Fibroblast of skin of left biceps (primary cell): ENCODE results near the gene MBOAT7.
"Not testable (repeated sequence)": the region's sequence is repeated elsewhere in the genome, so short reads cannot be mapped to it uniquely, and the experiment has no call there.

Source experiments
- DNase-seq, 2 experiments: peaks; one replicate each; pipeline ENCODE4 v3.0.0-alpha.2; 2013; ENCODE audit warnings: low read depth in 2 of 2

MBOAT7 gene

GRCh38 chr19:54209058-54209810 is 19.9 kb upstream of the MBOAT7 start:
- no peak for DNase-seq

DNA sequence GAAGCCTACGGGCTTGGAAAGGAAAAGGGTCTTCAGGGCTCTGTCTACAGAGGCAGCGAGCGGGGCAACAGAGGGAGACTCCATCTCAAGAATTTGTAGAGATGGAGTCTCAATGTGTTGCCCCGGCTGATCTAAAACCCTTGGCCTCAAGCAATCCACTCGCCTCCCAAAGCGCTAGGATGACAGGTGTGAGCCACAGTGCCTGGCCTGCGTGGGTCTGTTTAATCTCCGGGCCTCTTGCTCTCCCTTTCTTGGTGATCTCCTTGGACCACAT is 19.3 kb upstream of the MBOAT7 start:
- DNase-seq, result no peak

DNA sequence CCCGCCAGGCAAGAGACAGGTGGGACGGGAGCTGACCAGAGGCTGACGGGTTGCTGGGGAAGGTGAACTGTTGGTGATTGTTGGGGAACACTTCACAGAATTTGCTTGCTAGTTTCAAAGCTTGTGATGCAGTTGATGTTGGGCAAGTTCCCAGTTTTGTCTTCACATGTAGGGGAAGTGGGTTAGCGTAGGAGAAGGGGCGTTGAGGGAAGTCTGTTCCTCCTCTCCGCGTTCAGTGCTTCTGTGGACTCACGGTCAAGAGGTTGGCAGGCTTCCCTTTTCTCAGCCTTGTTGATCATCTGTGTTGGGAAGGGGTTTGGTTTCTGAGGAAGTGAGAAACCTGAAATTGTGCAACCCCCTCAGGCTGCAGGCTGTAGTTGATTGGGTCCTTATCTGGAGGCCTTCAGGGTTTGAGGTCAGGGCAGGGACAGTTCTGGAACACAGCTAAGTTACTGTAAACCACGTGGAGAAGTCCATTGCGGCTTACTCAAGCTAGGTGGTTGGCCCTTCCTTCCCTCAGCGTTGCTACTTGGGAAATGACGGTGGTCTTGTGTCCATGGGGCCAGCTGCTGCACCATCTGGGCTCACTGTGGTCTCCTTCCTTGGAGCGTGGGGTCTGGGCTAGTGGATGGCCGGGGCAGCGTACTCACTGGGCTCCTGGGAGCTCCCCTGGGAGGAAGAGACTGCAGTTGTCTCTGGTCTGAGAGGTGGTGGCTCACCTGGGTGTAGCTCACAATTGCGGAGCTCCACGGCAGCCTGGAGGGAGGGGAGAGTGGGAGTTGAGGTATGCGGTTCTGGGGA is 18.8 kb upstream of the MBOAT7 start:
- no peak for DNase-seq

DNA sequence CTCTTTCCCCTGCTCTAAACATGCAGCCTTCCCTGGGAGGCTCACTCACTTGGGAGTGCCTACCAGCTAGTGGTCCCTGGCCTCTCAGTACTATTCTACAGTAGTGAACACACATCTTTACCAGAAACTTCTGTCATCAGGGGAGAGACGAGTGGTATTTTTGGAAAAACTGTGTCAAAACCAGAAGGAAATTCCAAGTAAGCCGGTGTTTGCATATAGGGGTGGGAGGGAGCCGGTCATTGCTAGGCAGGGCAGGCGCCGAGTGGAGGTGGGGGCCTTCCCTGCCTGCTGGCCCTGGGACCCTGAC is 18.2 kb upstream of the MBOAT7 start:
- no peak for DNase-seq

- not testable (repeated sequence) for DNase-seq
Measured at GRCh38 chr19:54207193-54207592, 17.8 kb upstream of the MBOAT7 start.

DNA sequence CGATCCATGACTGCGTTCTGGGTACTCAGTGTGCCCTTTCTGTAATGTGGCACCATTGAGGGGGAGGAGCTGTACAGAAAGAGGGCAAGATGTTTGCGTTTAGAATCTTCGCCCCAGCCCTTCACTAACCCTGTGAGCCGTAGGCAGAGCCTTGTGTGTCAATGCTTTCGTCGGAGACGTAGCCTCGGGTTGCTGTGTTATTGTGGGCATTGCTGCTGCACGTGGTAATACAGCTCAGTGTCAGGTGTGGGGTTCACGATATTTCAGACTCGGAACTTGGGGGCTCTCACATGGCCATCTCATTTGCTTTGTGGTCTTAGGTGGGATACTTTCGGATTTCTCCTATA is 17.4 kb upstream of the MBOAT7 start:
- no peak for DNase-seq

GRCh38 chr19:54206030-54206830 is 16.9 kb upstream of the MBOAT7 start:
- DNase-seq, result no peak

- no peak for DNase-seq
Measured at GRCh38 chr19:54204767-54205468, 15.5 kb upstream of the MBOAT7 start.

DNA sequence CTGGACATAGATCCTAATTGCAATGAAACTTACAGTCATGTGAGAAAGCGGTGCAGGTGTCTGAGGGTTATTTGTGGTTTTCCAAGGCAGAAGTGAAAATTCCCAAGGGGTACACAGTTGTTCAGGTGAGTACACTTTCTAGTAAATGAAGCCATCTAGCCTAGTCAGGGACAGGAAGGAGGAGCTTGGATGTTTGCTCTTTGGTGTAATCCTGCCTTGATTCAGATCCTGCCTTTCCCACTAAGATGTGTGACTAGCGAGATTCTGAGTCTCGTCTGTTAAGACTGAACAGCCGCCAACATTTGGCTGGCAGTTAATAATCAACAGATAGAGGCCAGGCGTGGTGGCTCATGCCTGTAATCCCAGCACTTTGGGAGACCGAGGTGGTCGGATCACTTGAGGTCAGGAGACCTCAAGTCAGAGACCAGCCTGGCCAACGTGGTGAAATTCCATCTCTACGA is 13.8 kb upstream of the MBOAT7 start:
- no peak for DNase-seq

GRCh38 chr19:54201980-54202379 is 12.6 kb upstream of the MBOAT7 start:
- DNase-seq, result no peak

DNA sequence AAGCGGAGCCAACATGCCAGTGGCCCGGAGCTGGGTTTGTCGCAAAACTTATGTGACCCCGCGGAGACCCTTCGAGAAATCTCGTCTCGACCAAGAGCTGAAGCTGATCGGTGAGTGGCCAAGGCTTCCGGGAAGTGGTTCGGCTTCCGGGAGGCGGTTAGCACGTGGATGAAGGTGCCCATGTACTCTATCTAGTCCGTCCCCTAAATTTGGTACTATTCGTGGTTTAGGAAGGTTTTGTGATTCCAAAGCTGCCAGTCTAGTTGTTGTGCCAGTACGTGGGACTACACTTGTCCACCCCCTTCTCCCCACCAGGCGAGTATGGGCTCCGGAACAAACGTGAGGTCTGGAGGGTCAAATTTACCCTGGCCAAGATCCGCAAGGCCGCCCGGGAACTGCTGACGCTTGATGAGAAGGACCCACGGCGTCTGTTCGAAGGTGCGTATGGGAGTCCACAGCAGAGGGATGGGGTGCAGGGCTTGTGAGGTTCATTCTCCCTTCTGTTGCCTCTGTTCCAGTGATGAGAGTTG is 11.9 kb upstream of the MBOAT7 start:
- no peak for DNase-seq

GRCh38 chr19:54199401-54199800 is 10.0 kb upstream of the MBOAT7 start:
- no peak for DNase-seq

GRCh38 chr19:54197121-54197520 is 7.7 kb upstream of the MBOAT7 start:
- no peak for DNase-seq

DNA sequence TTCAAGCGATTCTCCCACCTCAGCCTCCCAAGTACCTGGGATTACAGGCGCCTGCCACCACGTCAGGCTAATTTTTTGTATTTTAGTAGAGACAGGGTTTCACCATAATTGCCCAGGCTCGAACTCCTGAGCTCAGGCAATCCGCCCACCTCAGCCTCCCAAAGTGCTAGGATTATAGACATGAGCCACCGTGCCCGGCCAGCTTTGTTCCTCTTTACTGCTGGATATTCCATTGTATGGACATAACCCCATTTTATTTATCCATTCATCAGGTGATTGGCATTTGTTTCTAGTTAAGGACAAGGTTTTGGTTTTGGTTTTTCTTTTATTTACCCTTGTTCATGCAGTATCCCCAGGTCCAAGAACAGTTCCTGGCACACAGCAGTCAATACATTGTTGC is 7.2 kb upstream of the MBOAT7 start:
- DNase-seq, result no peak

- DNase-seq, result not testable (repeated sequence)
Measured at GRCh38 chr19:54194463-54194862, 5.1 kb upstream of the MBOAT7 start.

DNA sequence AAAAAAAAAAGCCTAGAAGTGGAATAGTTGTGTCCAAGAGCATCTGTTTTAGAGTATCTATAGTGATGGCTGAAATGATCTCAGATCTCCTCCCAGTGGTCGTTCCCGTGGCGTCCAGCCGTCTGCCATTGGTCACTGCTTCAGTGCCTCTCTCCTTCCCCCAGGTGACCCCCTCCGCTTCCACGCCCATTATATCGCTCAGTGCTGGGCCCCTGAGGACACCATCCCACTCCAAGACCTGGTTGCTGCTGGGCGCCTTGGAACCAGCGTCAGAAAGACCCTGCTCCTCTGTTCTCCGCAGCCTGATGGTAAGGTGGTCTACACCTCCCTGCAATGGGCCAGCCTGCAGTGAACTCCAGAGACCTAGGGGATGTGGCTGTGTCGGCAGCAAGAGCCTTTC is 3.6 kb upstream of the MBOAT7 start:
- DNase-seq, result no peak

DNA sequence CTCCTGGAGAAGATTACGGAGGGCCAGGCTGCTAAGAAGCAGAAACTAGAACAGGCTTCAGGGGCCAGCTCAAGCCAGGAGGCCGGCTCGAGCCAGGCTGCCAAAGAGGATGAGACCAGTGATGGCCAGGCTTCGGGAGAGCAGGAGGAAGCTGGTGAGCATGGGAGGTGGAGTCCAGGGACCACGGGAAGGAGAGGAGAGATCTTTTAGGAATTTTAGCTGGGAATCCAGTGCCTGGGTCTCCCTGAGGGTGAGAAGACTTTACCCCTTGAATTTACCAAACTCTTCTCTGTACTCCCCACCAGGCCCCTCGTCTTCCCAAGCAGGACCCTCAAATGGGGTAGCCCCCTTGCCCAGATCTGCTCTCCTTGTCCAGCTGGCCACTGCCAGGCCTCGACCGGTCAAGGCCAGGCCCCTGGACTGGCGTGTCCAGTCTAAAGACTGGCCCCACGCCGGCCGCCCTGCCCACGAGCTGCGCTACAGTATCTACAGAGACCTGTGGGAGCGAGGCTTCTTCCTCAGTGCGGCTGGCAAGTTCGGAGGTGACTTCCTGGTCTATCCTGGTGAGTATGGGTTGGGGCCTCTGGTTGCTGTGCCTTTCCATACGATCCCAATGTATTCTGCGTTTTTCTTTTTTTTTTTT is 2.6 kb upstream of the MBOAT7 start:
- no peak for DNase-seq

DNA sequence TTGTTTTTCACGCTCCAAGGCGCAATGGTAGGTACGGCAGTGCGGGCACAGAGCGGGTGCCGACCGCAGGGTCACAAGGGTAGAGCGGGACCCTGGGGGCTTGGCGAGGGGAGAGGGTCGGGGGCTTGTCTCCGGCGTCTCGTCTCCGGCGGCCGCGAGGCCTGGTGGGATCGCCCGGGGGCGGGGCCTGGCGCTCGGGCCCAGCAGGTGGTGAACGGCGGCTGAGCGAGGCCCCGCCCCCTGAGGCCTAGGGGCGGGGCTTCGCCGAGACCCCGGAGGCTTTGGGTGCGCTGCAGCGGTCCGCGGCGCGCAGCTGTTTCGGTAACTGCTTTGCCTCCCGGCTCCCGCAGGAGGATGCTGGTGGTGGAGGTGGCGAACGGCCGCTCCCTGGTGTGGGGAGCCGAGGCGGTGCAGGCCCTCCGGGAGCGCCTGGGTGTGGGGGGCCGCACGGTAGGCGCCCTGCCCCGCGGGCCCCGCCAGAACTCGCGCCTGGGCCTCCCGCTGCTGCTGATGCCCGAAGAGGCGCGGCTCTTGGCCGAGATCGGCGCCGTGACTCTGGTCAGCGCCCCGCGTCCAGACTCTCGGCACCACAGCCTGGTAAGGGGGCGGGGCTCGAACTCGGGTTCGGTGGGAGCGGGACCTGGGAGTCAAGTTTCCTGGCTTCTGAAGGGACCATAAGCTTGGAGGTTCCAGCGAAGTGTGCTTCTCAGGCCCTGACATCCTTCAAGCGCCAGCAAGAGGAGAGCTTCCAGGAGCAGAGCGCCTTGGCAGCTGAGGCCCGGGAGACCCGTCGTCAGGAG is 1.8 kb upstream of the MBOAT7 start, which contains the start of gene TSEN34:
TSEN34 (plus strand) TSS at position 298 of the 800 bp plus-strand sequence; CDS start at position 355, 57 bp downstream.
- DNase-seq, result peak; percentile 40 to 55

- peak; percentile 99 for DNase-seq
Measured at GRCh38 chr19:54190503-54191010, 1.2 kb upstream of the MBOAT7 start.
